ENCODE measurements around the gene SLC11A2.
"Not testable (repeated sequence)": the region's sequence is repeated elsewhere in the genome, so short reads cannot be mapped to it uniquely, and the experiment has no call there.

The SLC11A2 gene

DNA sequence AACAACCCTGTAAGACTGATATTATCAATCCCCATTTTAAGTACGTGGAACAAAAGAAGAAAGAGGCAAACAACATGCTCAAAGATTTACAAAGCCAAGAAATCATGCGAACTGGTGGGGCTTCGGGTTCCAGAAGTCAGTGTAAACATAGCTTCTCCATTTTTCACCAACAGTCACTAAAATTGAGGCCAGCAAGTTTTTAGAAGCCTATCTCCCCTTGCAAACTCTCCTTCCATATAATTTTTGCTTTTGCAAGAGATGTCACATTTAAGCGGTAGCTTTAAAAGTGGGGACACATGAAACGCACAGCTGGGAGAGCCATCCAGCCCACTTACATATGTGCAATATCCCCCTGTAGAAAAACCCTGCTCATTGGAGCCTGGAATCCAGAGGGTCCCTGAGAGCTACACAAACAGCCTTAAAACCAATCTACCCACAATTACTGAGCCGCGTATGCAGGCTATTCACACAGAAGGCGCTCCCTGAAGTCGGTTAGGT, 797 bp downstream of the SLC11A2 start:
- DNase-seq = no peak

DNA sequence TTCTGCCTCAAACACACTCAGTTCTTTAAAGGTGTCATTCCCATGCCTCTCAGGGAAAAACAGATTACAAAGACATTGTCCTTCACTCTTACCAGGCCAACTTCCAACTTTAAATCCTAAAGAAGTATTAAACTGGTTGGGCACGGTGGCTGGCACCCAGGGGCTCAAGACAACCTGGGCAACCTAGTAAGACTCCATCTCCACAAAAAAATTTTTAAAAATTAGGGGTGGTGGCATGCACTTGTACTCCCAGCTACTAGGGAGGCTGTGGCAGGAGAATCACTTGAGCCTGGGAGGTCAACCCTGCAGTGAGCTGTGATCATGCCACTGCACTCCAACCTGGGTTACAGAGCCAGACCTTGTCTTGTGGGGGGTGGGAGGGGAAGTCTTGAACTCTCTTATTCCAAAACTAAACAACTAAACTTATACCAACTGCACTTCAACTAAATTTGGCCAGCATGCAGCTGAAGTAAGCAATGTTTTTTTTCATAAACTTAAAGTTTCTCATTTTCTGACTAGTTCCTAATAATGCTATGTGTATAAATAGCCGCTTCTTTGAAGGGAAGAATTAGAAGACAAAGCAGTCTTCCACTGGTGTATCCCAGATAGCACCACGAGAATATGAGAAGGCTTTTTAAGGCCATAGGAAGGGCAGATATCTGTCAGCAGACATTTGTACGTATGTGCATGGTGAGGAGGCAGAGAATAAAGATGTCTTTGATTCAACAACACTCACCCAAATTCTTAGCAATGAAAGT, 2.4 kb downstream of the SLC11A2 start:
- no peak for DNase-seq

DNA sequence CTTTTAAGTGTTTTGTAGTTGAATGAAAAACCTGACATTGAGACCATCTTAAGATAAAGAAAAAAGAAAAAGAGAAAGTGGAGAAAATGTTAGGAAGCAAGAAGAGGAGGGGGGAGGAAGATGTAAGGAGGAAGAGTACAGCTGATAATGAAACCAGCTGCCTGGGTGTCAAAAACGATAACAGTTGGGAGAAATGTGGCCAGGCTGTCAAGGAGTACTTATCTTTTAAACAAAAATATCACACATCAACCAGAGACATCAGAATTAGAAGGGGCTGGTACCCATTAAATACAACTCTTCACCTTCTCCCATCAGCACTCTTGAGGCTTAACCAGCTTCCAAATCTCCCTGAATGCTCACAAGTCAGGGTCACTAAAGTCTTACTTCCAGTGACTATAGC, 4.5 kb downstream of the SLC11A2 start:
- DNase-seq = no peak

DNA sequence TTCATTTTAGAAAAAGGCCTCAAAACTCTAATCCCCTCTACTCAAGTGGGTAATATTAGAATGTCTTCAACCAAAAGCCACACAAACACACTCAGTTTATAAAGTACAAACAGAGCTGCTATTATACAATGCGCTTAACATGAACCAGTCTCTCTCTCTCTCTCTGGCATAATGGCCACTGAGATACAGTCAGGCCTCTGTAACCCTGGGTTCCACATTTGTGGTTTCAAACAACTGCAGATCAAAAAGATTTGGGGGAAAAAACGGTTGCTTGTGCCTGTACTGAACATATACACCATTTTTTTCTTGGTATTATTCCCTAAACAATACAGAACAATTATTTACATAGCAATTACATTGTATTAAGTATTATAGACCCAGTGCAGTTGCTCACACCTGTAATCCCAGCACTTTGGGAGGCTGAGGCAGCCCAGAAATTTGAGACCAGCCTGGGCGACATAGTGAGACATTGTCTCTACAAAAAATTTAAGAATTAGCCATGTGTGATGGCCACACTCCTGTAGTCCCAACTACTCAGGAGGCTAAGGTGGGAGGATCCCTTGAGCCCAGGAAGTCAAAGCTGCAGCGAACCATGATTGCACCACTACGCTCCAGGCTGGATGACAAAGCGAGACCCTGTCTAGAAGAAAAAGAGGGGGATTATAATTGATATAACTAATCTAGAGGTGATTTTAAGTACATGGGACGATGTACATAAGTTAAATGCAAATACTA, 5.6 kb downstream of the SLC11A2 start:
- DNase-seq = no peak

DNA sequence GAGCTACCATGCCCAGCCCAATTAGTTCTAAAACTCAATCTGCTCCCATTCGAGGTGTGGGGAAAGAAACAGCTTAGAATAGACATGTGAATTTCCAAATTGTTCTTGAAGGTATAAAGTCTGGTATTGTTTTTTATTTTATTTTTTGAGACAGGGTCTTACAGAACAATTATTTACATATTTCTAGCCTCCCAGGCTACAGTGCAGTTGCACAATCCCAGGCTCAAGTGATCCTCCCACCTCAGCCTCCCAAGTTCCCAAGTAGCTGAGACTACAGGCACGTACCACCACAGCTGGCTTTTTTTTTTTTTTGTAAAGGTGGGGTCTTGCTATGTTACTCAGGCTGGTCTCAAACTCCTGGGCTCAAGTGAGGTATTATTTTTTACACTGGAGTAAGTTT, 6.3 kb downstream of the SLC11A2 start:
- DNase-seq = no peak

DNA sequence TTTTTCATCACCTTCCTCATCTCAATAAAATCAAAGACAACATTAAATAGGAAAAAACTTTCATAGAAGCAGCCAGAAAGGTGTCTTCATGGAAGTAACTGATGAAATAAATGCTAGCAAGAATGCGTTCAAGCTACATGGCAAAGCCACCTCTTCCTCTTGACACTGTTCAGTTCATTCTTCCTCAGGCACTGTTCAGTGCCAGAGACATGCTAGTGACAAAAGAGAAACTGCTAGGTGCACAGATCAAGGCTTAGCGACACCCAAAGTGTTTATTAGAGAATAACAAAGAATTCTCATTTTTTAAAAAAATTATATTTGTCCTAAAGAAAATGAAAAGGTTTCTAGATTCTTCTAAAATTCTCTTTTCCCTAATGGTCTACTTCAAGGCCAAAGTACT, 7.2 kb downstream of the SLC11A2 start:
- no peak for DNase-seq

DNA sequence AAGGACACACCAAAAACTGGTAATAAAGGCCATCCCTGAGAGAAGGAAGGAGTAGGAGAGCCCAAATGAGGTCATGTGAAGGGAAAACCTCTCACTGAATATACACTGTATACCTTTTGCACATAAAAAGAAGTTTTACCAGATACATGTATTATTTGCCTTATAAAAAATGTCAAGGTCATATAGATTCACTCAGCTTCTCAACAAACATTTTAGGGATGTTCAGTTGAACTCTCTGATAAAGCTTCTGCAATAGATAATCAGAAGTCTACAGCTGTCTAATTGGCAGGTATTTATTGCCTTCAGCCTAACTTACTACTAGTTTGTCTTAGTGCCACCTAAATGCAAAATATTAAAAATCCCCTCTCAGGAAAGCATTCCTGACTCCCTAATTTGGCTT, 8.7 kb downstream of the SLC11A2 start:
- no peak for DNase-seq

DNA sequence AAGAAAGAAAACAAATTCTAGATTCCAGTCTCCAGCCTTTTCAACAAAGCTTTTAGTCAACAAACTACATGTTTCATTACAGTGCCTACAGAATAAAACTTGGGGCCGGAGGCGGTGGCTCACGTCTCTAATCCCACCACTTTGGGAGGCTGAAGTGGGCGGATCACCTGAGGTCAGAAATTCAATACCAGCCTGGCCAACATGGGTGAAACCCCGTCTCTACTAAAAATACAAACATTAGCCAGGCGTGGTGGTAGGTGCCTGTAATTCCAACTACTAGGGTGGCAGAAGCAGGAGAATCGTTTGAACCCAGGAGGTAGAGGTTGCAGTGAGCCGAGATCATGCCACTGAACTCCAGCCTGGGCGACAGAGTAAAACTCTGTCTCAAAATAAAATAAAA, 11.7 kb downstream of the SLC11A2 start:
- not testable (repeated sequence) for DNase-seq

DNA sequence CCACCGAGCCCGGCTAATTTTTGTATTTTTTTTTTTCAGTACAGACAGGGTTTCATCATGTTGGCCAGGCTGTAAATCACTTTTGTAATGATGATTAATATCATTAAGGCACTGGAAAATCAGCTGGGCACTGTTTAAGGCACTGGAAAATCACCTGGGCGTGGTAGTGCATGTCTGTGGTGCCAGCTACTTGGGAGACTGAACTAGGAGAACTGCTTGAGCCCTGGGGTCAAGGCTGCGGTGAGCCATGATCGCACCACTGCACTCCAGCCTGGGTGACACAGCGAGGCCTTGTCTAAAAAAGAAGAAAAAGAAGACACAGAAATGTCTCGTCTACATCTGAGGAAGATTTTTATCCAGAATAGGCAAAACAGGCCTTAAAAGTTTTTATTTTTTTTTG, 12.7 kb downstream of the SLC11A2 start:
- no peak for DNase-seq

DNA sequence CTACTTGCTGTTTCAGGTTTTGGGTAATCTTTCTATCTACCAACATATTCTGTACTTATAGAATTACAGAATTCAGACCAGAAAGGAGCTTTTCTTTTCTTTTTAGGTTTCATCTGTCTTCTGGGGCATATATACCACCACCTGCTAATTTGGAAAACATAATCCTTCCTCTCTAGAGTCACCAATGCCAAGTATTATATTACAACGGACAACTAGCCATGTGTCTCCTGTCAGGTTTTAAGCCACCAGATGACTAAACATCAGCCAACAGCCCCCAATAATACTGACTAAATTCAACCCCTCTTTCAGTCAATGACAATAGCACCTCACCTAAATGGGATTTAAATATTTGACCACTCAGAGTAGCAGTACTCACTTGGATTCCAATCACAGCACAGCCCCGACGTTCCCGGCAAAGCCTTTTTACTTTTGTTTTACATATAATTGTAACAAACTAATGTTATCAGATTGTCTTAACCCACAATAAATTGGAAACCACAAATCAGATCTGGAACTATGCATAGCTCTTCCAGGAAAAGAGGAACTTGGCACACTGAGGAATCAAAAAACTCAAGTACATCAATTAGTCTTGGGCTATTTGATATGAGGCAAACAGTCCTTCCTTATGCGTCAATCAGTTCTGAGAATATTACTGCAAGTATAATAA, 13.5 kb downstream of the SLC11A2 start:
- DNase-seq = no peak

DNA sequence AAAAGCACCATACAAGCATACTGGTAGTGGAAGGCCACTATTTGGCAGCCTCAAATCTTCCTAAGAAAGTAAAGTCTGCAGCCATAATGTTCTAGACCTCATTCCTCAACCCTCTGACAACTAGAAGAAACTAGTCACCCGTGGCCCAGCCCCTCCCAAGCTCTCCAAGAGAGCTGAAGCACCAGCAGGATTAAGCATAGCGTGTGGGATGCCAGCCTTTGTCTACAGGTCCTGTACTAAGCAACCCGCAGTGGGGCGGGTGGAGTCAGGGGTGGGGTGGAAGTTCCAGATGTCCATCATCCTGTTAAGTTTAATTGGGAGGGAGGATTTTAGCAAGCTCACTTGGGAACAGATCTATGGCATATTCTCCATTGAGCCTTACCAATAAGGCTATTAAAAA, 14.2 kb downstream of the SLC11A2 start:
- DNase-seq = no peak

DNA sequence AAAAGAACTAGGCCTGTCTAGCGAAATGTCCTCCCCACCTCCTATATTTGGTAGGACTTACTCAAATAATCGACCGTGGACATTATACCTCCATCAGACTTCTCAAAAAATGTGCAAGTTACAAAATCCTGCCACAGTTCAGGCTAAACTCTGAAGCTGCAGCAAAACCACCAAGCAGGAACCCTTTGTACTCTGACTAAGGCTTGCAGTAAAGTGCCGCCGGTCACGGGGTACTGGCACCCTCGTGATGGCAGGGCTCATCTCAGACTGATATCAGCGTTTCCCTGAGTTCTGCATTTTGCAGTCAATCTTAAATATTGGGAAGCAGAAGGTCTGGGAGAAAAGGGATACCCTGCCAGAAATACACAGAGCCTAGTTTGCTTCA, 17.1 kb downstream of the SLC11A2 start:
- DNase-seq = peak; percentile 65

DNA sequence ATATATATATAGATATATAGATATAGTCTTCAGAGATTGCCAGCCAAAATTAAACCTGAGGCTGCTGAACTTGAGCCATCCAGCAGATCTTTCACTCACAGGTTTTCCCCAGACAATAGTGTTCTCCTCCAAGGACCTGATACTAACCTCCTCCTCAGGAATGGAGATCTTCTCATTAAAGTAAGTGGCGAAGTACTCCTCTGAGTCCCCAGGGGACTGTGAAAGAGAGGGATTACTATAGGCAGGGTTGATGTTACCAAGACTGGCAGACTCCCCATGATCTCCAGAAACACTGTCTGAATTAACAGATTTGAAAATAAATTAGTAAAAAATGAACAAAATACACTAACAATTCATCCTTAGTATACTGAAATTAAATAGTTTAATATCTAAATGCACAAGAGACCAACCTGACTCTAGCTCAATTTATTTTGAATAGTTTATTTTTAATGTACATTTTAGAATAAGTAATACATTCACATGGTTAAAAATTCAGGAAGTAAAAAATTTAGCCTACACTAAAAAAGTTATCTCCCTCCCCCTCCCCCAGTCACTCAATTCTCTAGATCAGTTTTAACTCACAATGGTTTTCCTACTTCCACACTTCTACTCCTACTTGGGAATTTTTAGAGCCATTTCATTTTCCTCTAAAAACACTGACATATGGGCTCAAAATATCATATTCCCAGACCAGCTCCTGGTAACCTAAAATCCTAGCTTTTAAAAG, 17.7 kb downstream of the SLC11A2 start:
- DNase-seq = no peak

DNA sequence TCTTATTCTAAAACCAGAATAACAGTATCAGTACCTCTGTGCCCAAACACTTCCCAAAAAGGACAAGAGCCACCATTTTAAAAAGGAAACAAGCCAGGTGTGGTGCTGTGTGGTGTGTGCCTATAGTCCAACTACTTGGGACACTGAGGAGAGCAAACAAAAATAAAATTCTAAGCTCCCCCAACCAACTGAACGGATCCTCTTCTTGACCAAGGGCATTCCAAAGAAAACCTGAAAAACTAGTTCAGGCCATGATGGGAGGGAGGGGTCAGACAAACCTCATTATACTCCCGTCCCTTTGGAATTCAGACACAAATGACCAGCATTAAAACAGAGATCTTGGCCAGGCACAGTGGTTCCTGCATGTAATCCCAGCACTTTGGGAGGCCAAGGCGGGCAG, 20.5 kb downstream of the SLC11A2 start:
- DNase-seq = no peak

DNA sequence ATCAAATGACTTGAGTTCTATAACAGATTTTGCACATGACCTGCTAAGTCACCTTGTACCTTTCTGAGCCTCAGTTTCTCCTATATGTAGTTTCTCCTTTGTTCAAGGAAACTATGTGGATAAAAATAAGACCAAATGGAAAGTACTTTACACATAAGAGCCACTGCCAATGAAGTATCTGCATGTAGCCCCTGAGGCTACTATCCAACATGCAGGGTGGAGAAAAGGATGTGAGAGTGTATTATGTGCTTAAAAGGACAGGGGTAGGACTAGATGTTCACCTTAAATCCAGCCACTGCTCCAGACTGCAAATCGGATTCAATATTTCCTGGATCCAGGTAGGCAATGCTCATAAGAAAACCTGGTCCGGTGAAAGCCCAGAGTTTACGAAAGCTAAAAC, 21.2 kb downstream of the SLC11A2 start:
- no peak for DNase-seq

DNA sequence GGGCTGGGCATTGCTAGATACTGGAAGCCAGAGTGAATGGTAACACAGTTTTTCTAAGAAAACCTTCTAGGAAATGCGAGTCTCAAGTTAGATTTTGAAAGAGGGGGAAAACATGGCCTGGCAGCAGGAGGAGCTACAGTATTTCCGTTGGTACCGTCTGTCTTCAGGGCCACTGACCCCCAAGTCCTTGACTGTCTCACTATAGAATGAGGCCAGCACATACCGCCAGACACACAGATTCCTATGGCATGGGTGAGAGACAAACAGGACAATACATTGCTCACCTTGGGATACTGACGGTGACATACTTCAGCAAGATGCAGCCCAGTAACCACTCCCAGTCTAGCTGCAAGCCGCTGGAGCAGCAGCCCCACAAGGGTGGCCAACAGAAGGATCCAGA, 21.7 kb downstream of the SLC11A2 start:
- DNase-seq = no peak

DNA sequence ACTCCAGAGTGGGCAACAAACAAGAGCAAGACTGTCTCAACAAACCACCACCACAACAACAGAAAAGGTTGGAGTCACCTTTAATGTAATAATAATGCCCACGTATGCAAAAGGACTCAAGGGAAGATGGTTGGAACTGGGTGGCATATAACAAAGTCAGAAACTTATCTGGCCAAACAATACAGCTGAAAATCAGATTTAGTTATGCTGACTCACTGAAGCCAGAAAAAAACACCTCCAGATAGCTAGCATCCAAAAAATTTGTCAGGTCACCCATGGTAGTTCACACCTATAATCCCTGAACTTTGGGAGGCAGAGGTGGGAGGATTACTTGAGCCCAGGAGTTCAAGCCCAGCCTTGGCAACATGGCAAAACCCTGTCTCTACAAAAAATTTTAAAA, 24.4 kb downstream of the SLC11A2 start:
- DNase-seq = no peak

DNA sequence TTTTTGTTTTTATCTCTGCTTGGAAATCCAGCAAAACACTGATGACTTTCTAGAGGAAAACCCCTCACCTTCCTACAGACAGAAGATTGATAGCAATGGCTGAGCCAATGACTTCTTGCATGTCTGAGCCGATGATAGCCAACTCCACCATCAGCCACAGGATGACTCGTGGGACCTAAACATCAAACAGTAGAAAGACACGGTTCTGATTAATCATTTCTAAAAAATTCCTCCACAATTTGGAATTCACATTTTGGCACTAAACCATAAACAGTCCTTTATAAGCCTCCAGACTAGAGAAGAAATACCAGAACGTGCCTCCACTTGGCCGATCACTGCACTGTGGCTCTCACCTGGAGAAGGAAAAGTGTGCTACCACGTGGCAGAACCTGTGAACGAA, 25.9 kb downstream of the SLC11A2 start:
- DNase-seq = no peak

DNA sequence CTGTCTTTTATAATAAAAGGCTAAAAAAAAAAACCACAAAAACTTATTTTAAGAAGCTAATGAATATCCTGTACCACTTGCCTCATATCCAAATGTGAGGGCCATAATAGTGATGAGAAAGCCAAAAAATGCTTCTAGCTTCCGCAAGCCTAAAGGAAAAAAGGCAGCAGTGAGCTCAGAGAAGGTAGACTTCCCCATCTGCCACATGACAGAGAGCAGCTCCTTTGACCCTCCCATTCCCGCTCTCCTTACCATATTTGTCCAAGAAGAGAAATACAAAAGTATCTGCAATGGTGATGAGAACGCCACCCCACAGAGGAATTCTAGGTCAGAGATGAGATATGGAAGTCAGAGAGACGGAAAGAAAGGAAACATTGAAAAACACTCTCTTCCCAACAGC, 27.1 kb downstream of the SLC11A2 start:
- no peak for DNase-seq

DNA sequence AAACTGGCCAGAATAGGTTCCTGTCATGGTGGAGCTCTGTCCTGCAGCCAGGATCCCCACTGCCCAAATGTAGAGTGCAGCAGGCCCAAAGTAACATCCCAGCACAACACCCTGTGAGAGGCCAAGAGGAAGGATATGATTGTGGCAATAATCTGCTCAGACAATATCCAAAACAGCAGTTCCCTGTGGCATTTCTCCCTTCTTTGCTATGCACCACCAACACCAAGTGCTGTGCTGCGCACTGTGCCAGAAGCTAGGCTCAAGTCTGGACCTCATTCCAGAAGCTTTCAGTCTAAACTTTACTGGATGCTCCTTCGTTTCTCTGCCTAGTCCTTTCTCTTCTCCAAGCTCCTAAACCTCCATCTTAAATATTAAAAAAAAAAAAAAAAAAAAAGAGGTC, 33.4 kb downstream of the SLC11A2 start:
- no peak for DNase-seq

DNA sequence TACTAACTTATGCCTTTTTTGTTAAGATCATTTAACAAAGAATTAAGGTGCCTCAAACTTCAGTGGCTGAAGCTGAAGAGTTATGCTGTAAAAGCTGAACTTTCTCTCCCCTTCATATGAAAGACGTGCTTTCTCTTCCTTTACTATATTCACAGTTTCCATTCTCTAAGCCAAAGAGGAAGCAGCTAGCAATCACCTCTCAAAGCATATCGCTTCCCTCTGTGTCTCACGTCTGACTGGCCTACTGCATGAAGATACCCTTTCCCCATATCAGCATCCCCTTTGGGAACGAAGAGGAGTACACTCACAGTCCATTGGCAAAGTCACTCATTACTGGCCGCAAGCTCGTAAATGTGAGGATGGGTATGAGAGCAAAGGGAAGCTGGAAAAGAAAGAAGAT, 34.9 kb downstream of the SLC11A2 start:
- DNase-seq = no peak

DNA sequence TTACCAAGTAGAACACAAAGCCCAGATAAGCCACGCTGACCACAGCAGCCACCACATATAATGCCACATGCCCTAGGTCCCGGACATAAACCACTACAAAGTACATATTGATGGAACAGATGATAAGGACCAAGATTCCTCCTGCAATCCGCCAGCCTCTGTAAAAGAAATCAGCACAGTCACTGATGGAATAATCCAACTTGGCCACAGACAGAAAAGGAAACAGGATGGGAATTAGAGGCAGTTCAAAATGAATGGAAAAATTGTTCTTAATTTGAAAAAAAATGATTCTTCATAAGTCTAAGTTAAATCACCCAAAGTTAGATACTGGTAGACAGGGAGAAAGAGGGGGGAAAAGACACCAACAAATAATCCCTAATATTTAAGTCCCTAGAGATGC, 35.4 kb downstream of the SLC11A2 start:
- DNase-seq = no peak

DNA sequence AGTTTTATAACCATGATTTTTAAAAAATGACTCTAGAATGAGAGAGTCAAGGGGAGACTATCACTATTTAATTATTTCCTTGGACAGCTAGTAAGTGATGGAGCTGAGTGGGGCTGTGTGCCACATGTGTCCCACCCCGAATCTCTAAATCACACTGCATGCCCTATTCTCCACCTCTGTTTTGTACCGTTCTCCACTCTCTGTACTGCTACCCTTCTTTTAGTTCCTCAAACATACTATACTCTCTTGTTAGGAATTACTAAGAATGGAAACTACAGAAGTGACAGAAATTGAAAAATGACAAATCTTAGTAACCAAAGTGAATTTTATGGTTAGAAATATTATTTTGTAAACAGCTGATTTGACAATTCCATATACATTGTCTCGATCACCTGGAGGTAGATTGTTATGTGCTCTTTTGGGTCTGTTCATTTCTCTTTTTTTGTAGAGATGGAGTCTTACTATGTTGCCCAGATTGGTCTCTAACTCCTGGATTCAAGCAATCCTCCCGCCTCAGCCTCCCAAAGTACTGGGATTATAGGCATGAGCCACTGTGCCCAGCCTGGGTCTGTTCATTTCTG, 35.9 kb downstream of the SLC11A2 start:
- DNase-seq = no peak
